ENCODE measurements around the gene CHRD.
"Not testable (repeated sequence)": the region's sequence is repeated elsewhere in the genome, so short reads cannot be mapped to it uniquely, and the experiment has no call there.

Gene CHRD

DNA sequence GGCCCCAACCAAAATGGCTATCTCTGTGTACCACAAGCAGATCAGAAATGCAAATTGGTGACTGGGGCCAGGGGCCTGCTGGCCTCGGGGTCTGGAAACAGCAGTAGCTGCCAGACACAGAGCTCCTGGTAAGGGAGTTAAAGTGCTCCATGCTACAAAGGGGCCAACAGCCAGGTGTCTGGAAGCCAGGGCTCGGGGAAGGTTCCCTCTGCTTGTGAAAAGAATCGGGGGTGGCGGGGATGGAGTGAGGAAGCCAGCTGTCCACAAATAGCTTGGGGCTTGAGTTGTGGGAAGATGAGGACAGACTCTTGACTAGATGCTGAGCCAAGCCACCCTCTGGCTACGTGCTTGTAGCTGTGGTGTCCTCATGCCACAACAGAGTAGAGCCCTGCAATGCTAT is 39.3 kb downstream of the CHRD start:
- H3K36me3 Mint-ChIP-seq (ENCODE audit: low read depth), result no peaks in the 10 kb centered on the region

GRCh38 chr3:184423561-184423960 is 43.7 kb downstream of the CHRD start:
- Mint-ChIP-seq H3K4me1 (ENCODE audit: low read depth) (no peaks in the 10 kb centered on the region), H3K27me3 (ENCODE audit: low read depth) (peaks cover 21% of the 10 kb centered on the region), H3K27ac (no peak overlapping the region), H3K4me3 (no peak overlapping the region), H3K9me3 (no peaks in the 10 kb centered on the region), H3K36me3 (ENCODE audit: low read depth) (no peaks in the 10 kb centered on the region)
- DNase-seq (ENCODE audit: low spot score), result no peak

More for the DNA sequence above, 39.3 kb downstream of the CHRD start:
- Mint-ChIP-seq H3K4me1 (ENCODE audit: low read depth) (no peaks in the 10 kb centered on the region), H3K4me3 (no peak overlapping the region), H3K27ac (no peak overlapping the region), H3K9me3 (no peaks in the 10 kb centered on the region), H3K27me3 (ENCODE audit: low read depth) (peaks cover 21% of the 10 kb centered on the region)
- DNase-seq (ENCODE audit: low spot score), result no peak

DNA sequence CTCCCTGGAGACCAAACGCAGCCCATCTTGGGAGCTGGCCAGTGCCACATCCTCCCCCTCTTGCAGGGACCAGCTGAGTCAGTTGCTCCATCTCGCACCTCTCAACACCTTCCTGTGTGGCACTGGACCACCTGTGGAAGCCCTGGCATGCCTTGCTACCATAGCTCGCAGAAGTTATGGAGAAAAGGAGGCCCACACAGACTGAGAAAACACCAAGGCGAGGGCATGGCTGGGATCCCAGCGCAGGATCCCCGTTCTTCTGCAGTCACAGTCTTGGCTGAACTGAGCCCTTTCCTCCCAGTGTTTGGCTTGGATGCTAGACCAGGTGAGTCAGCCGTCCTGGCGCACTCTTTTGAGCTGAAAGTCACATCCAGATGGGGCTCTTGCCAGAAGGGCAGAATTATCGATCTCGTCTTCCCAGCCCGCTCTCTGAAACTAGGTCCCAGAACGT is 46.9 kb downstream of the CHRD start:
- H3K4me1 Mint-ChIP-seq (ENCODE audit: low read depth), result no peaks in the 10 kb centered on the region
- no peak overlapping the region for H3K4me3 Mint-ChIP-seq
- H3K9me3 Mint-ChIP-seq, result no peaks in the 10 kb centered on the region
- H3K36me3 Mint-ChIP-seq (ENCODE audit: low read depth), result no peaks in the 10 kb centered on the region
- no peak for DNase-seq (ENCODE audit: low spot score)
- H3K27ac Mint-ChIP-seq, result no peak overlapping the region
- H3K27me3 Mint-ChIP-seq (ENCODE audit: low read depth), result peaks cover 13% of the 10 kb centered on the region

- Mint-ChIP-seq H3K27ac (no peak overlapping the region), H3K36me3 (ENCODE audit: low read depth) (no peaks in the 10 kb centered on the region), H3K4me3 (no peak overlapping the region), H3K4me1 (ENCODE audit: low read depth) (no peaks in the 10 kb centered on the region), H3K9me3 (no peaks in the 10 kb centered on the region), H3K27me3 (ENCODE audit: low read depth) (peaks cover 3% of the 10 kb centered on the region)
- DNase-seq (ENCODE audit: low spot score), result no peak
Observed at GRCh38 chr3:184428561-184429175, 48.8 kb downstream of the CHRD start.

DNA sequence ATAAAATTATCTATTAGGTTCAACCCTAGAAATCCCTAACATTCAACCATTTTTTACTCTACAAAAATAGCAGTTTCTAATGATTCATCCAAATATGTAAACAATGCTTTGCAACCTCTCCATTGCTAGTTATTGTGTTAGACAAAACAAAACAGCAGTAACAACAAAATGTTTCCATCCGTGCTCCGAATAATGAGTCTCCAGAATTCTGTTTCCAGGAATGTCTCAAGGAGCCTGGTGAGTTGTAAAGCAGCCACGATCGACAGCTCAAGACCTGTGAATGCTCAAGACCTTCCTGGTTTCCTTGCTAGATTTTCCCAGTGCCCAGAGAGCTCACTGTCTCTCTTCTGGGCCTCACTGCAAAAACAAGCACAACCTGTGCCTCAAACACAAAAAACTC is 49.9 kb downstream of the CHRD start:
- no peak overlapping the region for H3K27ac Mint-ChIP-seq
- H3K4me3 Mint-ChIP-seq, result no peak overlapping the region
- H3K4me1 Mint-ChIP-seq (ENCODE audit: low read depth), result no peaks in the 10 kb centered on the region
- no peaks in the 10 kb centered on the region for H3K9me3 Mint-ChIP-seq
- H3K36me3 Mint-ChIP-seq (ENCODE audit: low read depth), result no peaks in the 10 kb centered on the region
- no peak for DNase-seq (ENCODE audit: low spot score)
- H3K27me3 Mint-ChIP-seq (ENCODE audit: low read depth), result peaks cover 2% of the 10 kb centered on the region

GRCh38 chr3:184430940-184431339 is 51.1 kb downstream of the CHRD start:
- H3K4me1 Mint-ChIP-seq (ENCODE audit: low read depth), result no peaks in the 10 kb centered on the region
- no peak overlapping the region for H3K4me3 Mint-ChIP-seq
- DNase-seq (ENCODE audit: low spot score), result no peak
- H3K9me3 Mint-ChIP-seq, result no peaks in the 10 kb centered on the region
- H3K36me3 Mint-ChIP-seq (ENCODE audit: low read depth), result no peaks in the 10 kb centered on the region
- H3K27me3 Mint-ChIP-seq (ENCODE audit: low read depth), result peaks cover 2% of the 10 kb centered on the region
- H3K27ac Mint-ChIP-seq, result no peak overlapping the region

DNA sequence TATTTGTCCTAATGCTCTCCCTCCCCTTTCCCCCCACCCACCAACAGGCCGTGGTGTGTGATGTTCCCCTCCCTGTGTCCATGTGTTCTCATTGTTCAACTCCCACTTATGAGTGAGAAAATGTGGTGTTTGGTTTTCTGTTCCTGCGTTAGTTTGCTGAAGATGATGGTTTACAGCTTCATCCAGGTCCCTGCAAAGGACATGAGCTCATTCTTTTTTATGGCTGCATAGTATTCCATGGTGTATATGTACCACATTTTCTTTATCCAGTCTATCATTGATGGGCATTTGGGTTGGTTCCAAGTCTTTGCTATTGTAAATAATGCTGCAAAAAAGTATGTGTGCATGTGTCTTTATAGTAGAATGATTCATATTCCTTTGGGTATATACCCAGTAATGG is 53.3 kb downstream of the CHRD start:
- H3K36me3 Mint-ChIP-seq (ENCODE audit: low read depth); H3K9me3 Mint-ChIP-seq; H3K4me1 Mint-ChIP-seq (ENCODE audit: low read depth); H3K27me3 Mint-ChIP-seq (ENCODE audit: low read depth); H3K4me3 Mint-ChIP-seq; DNase-seq (ENCODE audit: low spot score); H3K27ac Mint-ChIP-seq: not testable (repeated sequence)

DNA sequence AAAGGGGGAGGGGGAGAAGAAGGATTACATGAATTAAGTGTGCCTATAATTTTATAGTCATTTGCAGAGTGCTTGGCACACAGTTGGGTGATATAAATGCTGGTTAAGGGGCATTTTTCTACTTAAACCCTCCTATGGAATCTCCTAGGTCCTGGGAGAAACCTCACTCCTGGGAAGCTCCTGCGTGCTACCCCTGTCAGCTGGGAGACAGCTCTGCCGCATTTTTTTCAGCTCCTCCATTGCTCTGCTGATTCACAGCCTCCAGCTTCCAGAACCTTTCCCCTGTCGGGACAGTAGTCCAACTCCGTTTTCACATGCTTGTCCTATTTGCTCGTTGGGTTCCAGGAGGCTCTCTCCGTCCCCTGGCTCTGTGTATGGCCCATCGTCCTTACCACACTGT is 59.2 kb downstream of the CHRD start:
- DNase-seq (ENCODE audit: low spot score), result no peak
- H3K4me3 Mint-ChIP-seq, result no peak overlapping the region
- H3K27me3 Mint-ChIP-seq (ENCODE audit: low read depth), result peaks cover 2% of the 10 kb centered on the region
- no peaks in the 10 kb centered on the region for H3K9me3 Mint-ChIP-seq
- no peak overlapping the region for H3K27ac Mint-ChIP-seq
- peaks cover 3% of the 10 kb centered on the region for H3K4me1 Mint-ChIP-seq (ENCODE audit: low read depth)
- H3K36me3 Mint-ChIP-seq (ENCODE audit: low read depth), result no peaks in the 10 kb centered on the region
